HG03432 (cell line): ENCODE data around the gene ELAPOR2.
"Not testable (repeated sequence)": the region's sequence is repeated elsewhere in the genome, so short reads cannot be mapped to it uniquely, and the experiment has no call there.

Experiments
- ATAC-seq: cut with Tn5 transposase; IDR thresholded peaks from one replicate; pipeline ENCODE4 v1.9.1; 2021; ENCODE audit warnings: mild to moderate bottlenecking, moderate library complexity; ENCODE audit not compliant: unreplicated experiment

The ELAPOR2 gene, protein sequence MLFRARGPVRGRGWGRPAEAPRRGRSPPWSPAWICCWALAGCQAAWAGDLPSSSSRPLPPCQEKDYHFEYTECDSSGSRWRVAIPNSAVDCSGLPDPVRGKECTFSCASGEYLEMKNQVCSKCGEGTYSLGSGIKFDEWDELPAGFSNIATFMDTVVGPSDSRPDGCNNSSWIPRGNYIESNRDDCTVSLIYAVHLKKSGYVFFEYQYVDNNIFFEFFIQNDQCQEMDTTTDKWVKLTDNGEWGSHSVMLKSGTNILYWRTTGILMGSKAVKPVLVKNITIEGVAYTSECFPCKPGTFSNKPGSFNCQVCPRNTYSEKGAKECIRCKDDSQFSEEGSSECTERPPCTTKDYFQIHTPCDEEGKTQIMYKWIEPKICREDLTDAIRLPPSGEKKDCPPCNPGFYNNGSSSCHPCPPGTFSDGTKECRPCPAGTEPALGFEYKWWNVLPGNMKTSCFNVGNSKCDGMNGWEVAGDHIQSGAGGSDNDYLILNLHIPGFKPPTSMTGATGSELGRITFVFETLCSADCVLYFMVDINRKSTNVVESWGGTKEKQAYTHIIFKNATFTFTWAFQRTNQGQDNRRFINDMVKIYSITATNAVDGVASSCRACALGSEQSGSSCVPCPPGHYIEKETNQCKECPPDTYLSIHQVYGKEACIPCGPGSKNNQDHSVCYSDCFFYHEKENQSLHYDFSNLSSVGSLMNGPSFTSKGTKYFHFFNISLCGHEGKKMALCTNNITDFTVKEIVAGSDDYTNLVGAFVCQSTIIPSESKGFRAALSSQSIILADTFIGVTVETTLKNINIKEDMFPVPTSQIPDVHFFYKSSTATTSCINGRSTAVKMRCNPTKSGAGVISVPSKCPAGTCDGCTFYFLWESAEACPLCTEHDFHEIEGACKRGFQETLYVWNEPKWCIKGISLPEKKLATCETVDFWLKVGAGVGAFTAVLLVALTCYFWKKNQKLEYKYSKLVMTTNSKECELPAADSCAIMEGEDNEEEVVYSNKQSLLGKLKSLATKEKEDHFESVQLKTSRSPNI

GRCh38 chr7:87059525-87060287, at the start of gene ELAPOR2:
ELAPOR2 (minus strand) TSS chr7:87059654; CDS start chr7:87059513, 141 bp downstream.
- ATAC-seq, result peak; percentile 96

DNA sequence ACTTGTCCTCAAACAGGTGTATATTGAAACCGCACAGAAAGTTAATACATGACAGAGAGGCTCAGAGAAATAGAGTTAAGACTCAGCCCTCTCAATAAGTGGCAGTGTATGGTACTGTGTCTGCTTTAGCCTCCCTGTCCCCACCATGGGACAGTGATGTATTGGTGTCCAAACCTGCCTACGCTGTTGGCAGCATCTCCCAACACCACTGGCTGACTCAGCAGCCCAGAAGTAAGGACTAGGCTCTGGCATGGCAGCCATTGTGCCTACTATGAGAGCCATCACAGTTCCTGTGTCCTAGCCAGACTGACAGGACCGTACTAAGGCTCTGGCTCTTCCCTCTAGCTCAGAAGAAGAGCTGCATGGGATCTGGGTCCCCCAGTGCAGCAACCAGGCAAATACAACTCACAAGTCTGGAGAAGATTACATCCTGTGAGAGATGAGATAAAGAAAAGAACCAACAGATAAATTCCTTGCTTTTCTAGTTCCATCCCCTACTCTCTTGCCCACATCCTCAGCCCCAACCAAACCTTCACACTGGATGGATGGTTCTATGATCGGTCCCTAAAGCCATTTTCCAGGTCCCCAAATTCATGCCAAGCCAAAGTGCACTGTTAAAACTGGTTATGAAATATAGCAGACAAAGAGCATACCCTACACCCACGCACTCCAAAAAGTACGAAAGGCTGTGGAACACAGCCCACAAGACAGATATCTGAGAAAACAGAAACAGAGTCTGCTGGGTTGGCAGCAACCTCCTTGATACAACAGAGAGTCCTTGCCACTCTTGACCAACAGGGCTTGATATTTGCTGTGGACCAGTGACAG, 48.7 kb upstream of the ELAPOR2 start:
- ATAC-seq, result no peak

DNA sequence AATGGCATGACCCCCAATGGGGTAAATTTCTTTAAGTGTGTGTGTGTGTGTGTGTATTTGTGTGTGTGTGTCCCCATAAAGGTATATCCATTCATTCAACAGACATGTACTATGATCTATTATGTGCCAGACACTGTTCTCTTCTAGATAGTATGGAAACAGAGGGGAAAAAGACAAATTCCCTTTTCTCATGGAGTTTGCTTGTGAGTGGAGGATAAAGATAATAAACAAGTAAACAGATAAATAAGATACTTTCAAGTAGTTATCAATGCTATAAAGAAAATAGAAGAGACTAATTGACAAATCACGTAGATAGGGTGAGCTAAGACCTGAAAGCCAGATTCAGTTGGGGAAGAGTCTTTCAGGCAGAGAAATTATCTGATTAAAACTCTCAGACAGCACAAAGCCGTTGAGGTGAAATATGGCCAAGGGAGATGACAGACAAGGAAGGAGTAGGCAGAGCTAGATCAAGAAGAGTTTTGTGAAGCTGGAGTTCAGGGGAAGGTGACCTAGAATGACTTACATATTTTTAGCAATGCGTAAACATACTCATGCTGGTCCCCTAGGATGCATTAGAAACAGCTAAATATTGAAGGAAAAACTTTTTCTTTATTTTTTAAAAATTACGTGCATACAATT, 47.6 kb upstream of the ELAPOR2 start:
- no peak for ATAC-seq

- no peak for ATAC-seq
Observed at GRCh38 chr7:87105401-87105800, 45.9 kb upstream of the ELAPOR2 start.

- no peak for ATAC-seq
Observed at GRCh38 chr7:87100326-87100725, 40.9 kb upstream of the ELAPOR2 start.

DNA sequence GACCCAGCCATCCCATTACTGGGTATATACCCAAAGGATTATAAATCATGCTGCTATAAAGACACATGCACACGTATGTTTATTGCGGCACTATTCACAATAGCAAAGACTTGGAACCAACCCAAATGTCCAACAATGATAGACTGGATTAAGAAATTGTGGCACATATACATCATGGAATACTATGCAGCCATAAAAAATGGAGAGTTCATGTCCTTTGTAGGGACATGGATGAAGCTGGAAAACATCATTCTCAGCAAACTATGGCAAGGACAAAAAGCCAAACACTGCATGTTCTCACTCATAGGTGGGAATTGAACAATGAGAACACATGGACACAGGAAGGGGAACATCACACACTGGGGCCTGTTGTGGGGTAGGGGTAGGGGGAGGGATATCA, 37.9 kb upstream of the ELAPOR2 start:
- not testable (repeated sequence) for ATAC-seq

DNA sequence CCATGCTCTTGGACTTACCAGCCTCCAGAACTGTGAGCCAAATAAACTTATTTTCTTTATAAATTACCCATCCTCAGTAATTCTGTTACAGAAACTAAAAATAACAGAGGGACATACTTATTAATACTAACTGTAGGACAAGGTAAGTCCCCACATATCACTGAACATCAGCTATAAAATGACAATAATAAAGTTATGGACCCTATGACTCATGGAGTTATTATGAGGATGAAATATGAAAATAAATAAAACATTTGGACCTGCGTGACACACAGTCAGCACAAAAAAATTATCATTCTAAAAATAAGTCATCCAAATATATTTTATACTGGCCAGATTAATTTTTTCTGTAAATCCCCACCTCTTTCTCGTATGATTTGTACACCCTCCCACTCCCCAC, 34.9 kb upstream of the ELAPOR2 start:
- ATAC-seq, result no peak

DNA sequence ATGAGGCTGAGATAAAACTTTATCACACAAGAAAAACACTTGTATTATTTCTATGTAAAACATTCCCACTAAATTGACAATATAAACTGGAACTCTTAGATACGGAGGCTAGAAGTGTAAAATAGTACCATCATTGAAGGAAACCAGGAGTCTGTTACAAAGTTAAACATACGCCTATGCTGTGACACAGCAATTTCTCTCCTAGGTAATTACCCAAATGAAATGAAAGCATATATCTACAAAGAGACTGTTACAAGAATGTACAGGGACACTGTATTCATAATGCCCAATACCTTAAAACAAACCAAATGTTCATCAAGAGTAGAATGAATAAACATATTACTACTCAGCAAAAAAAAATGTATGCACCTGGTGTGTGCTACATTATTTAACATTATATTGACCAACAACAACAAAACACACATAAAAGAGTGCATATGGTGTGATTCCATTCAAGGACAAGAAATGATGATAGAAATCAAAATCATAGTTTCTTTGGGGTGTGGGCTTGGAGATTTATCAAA, 33.2 kb upstream of the ELAPOR2 start:
- no peak for ATAC-seq

DNA sequence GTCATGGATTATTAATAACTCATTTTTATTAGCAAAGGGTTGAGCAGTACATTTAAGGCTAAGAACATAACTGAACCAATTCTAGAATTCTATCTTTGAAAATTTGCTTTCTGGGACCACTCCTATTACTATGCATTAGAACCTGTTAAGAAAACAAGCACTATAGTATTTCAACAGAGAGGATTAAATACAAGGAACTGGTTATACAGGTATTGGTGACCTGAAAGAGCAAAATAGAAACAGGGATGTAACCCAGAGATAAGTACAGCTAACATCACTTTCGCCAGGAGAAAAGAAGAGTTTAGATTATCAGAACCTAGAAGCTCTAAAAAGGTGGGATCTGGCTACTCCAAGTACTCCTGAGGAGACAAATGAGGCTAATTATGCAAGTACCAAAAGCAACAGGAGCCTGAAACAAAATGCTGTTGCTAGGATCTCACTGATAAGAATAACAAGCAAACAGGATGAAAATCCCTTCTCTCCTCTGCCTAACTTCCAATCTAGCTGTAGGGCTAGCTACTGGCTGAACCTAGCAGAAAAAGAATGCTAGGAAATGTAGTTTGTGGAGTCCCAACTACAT, 32.1 kb upstream of the ELAPOR2 start:
- no peak for ATAC-seq

- peak; percentile 50 for ATAC-seq
Observed at GRCh38 chr7:87083865-87084519, 24.5 kb upstream of the ELAPOR2 start.

DNA sequence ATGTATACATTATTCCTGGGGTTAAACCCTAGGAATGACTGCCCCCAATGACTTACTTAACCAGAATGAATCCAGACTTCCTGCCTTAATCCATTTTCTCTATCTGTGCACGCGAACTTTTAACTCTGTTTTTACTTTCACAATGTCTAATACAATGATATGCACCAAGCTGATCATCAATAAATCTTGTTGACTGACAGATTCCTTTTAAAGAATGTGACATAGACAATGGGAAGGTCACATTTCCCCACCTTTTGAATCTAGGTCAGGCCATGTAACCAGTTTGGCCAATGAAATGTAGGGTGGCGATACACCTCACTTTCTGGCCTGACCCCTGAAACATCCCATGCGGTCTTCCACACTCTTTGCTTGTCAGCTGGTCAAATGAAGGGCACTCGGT, 23.2 kb upstream of the ELAPOR2 start:
- ATAC-seq, result no peak

DNA sequence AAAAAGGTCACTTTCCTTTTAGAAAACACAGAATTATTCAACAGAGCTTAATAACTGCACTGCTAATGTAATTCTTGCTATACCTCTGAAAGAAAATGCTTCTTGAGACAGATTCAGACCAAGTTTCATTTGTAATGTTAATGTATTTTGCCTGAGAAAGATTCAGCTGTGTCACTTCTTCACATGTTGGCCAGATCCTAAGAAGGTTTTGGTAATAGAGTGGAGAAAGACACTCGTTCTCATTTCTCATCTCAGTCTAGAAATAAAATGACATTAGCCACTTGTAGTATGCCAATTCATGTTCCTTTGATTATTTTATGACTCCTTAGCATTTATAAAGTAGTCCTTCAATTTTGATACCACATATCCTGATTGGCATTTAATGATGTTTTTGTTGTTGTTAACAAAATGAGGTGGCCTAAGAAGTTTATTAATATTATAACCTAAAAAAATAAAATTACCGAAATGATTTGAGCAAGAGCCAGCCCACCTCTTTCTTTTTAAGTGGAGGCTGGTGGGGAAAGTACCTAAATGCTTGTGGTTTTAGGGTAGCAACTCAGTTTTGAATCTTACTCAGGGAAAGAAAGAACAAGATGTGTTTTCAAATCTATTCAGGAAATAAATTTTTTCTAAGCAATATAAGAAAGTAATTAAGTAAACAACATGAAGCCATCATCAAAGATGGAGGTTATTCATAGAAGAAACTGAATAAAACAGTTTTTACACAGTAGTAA, 16.4 kb upstream of the ELAPOR2 start:
- ATAC-seq, result peak; percentile 79

DNA sequence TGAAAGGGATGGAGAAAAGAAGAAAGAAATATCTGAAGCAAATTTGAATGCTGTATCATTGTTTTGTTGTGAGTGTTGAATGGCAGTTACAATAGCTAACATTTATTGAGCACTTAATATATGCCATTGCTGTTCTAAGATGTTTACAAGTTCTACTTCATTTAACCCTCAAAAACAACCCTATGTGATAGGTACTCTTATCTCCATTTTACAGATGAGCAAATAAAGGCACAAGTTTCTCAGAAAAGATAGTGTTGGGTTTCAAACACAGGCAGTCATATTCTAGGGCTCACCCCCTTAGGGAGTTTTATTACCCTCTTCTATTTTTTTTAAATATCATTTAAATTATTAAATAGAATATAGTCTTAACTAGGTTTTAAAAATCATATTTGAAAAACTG, 8.3 kb upstream of the ELAPOR2 start:
- ATAC-seq, result no peak

GRCh38 chr7:87060288-87060537, 759 bp upstream of the ELAPOR2 start:
- ATAC-seq, result no peak

DNA sequence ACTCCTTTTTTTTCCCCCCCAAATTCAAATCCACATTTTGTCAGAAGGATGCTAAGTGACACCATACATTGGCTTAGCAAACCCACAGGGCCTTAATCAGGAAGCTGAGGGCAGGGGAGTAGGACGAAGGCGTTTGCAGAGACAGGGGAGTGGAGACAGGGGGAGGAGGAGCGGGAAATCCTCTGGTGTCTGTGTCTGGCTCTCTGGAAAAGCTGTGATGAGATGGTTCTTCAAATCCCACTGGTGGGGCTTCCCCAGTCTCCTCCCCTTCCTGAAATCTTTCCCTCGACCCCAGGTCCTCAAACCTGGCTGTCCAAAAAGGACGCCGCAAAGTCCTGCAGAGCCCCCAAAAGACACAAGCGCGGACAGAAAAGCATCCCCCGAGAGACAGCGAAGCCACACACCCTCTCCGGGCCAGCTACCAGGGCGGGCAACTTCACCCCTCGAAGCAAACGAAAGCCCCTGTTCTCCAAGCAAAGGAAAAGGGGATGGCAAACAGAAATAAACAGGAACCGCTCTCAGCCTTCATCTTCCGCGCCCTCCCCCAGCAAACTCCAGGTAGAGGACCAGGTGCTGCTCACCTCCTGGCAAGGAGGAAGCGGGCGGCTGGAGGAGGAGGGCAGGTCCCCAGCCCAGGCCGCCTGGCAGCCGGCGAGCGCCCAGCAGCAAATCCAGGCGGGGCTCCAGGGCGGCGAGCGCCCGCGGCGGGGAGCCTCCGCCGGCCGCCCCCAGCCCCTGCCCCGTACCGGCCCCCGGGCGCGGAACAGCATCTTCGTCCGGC, 520 bp downstream of the ELAPOR2 start:
- ATAC-seq, result peak; percentile 49

DNA sequence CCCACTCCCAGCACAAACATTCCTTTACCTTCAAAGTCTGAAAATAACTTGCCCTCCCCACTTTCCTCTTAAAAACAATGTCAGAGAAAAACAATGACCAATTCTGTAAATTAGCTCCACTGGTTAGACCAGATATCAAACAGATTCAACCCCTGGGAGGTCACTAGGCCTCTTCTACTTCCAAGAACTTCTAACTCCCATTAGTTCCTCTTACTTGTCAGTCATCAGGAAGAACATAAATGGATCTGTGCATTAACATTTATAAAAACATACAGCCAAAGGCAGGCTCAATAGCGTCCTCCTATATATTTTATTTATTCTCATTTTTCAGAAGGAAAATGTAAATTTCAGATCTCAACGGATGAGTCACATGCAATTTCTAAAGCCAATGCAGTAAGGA, 2.2 kb downstream of the ELAPOR2 start:
- no peak for ATAC-seq

DNA sequence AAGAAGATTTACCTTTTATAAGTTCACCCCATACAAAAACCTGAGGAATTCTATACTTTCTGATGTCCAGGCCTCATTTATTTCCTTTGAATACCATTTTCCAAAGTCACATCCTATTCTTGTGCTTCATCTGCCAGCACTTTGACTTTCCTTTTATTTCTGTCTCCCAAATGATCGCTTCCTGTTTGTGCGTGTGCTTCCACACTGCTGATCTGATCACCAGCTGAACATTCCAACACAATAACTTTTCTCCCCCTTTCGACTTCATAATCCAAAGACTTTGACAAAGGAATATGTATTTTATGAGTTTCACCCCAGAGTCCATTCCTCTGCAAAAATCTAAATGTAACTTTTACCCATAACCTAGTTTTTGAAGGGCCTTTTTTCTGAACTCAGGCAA, 3.1 kb downstream of the ELAPOR2 start:
- ATAC-seq, result no peak
